ENCODE measurements around the gene QDPR.
"Not testable (repeated sequence)": the region's sequence is repeated elsewhere in the genome, so short reads cannot be mapped to it uniquely, and the experiment has no call there.

The QDPR gene

DNA sequence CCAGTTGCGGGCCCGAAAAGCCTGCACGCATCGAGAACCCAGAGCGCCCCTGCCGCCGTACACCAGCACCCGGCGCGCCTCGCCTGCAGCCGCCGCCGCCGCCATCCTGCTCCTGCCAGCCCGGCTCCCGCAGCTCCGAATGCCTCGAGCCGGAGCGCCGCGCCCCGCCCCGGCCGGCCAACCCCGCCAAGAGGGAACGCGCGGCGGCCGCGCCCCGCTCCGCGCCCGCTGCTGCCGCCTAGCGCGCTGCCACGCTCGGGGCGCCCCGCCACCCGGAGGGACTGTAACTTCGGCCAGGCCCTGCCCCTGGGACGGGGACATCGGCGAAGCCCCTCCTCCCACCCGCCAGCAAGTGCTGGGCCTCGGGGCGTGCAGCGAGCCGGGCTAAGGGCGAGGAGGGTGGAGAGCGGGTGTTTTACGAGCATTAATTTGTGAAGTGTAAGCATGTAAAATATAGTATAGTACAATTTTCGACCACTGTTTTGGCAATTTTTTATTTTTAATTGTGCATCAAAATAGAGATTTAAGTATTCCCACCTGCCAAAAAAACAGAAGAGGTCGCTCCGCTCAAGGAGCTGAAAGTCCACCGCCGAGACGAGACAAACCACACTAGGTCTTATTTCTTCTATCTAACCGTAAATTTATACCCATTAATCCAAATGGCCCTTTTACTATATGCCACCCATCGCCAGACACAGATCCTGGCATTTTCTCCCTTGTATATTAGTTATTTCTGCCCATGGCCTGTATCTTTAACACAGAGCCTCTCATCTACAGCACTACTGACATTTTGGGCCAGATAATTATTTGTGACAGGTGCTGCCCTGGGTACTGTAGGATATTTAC, at the start of gene QDPR:
Gene QDPR (minus strand): TSS at position 141 of the 846 bp plus-strand sequence. CDS start 36 bp downstream, at position 105.
- DNase-seq = peak; percentile 84

- DNase-seq = peak; percentile 15
These were observed 49.5 kb upstream of the QDPR start for GRCh38 chr4:17561195-17561909.

- no peak for DNase-seq
These were observed 48.3 kb upstream of the QDPR start for GRCh38 chr4:17560065-17560673.

- DNase-seq = no peak
These were observed 47.8 kb upstream of the QDPR start for GRCh38 chr4:17559709-17560048.

- no peak for DNase-seq
These were observed 47.2 kb upstream of the QDPR start for GRCh38 chr4:17558941-17559708.

- no peak for DNase-seq
These were observed 46.0 kb upstream of the QDPR start for GRCh38 chr4:17557880-17558279.

GRCh38 chr4:17556498-17556897, 44.6 kb upstream of the QDPR start:
- DNase-seq = no peak

DNA sequence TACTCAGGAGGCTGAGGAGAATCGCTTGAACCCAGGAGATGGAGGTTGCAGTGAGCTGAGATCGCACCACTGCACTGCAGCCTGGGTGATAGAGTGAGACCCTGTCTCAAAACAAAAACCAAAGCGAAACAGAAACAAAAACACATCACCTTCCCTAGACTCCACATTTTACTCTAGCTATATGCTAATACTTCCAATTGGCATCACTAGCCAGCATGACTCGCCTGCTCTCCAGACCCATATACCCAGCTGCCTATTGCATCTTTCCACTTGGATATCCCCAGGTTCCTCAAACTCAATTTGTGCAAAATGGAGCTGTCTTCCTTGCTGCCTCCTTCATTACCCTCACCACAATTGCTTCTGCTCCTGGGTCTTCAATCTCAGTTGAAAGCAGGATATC, 42.7 kb upstream of the QDPR start:
- no peak for DNase-seq

DNA sequence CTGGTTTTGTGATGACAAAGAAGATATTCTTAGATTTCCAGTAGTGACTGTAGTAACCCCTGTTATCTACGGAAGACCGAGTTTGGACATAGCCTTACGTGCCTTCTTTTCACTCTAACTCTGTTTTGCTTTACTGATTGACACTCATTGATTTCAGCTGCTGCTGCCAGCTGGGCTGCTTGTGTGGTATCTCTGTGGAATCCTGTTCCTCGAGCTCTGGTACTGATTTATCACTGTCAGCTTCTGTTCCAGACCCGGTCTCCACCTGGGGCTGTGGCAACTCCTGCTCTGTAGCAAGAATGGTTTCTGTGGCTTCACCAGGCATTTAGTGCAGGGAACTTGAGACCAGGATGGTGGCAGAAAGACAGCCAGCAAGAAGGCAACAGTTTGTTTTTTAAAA, 40.5 kb upstream of the QDPR start:
- DNase-seq = no peak

GRCh38 chr4:17550549-17550948, 38.7 kb upstream of the QDPR start:
- no peak for DNase-seq

DNA sequence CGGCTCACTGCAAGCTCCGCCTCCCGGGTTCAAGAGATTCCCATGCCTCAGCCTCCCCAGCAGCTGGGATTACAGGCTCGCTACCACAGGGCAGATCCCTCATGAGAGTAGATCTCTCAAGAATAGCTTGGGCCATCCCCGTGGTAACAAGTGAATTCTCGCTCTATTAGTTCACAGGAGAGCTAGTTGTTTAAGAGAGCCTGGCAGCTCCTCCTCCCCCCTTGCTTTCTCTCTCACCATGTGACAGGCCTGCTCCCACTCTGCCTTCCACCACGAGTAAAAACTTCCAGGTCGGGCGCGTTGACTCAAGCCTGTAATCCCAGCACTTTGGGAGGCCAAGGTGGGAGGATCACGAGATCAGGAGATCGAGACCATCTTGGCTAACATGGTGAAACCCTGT, 34.8 kb upstream of the QDPR start:
- no peak for DNase-seq

GRCh38 chr4:17546222-17546621, 34.3 kb upstream of the QDPR start:
- no peak for DNase-seq

GRCh38 chr4:17545374-17546140, 33.7 kb upstream of the QDPR start:
- no peak for DNase-seq

DNA sequence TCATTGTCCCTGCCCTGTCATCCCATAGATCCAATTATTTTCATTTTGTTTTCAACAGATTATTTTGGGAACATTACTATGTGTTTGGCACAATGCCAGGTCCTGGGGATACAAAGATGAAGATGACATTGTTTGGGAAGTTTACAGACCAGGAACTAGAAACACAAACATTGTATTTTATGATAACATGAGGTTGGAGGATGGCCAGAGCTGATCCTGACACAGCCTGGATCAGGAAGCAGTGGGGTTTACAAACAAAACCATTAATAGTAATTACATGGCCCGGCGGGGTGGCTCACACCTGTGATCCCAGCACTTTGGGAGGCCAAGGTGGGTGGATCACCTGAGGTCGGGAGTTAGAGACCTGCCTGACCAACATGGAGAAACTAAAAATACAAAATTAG, 32.9 kb upstream of the QDPR start:
- no peak for DNase-seq

DNA sequence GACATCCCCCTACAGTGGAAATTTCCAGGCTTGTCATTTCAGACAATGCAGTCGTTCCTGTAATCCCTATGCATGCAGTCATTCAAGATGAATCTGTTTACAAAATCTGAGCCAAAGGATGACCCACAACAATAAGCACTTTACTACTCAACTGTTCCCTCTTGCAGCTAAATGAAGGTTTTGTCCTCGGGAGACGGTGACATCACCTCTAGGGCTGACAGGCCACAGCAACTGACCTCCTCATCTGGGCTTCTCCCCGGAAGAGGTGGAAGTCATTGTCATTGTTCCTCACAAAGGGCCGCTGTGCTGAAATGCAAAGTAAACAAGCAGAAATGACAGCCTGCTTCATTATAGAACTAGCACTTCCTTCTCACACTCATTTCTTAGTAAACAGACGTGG, 32.3 kb upstream of the QDPR start:
- DNase-seq = no peak

GRCh38 chr4:17537060-17537459, 25.2 kb upstream of the QDPR start:
- DNase-seq = not testable (repeated sequence)

DNA sequence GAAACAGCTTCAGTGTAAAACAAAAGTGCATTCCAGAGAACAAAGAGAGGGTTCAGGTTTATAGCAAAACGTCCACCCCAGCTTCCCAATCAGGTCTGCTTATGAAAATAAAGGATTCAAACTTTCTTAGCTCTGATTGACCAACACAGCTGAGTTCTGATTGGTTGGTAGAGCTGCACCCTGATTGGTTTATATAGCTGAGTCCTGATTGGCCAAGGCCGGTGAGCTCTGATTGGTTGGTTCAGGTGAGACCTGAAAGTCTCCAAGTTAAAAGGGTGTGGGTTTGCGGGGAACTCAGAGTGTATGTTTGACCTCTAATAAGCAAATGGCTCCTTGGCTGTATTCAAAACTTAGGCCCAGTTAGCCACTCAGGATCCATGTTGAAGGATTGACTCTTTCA, 24.0 kb upstream of the QDPR start:
- DNase-seq = no peak

GRCh38 chr4:17535242-17535641, 23.4 kb upstream of the QDPR start:
- DNase-seq = no peak

- DNase-seq = no peak
These were observed 22.8 kb upstream of the QDPR start for GRCh38 chr4:17534705-17535104.

DNA sequence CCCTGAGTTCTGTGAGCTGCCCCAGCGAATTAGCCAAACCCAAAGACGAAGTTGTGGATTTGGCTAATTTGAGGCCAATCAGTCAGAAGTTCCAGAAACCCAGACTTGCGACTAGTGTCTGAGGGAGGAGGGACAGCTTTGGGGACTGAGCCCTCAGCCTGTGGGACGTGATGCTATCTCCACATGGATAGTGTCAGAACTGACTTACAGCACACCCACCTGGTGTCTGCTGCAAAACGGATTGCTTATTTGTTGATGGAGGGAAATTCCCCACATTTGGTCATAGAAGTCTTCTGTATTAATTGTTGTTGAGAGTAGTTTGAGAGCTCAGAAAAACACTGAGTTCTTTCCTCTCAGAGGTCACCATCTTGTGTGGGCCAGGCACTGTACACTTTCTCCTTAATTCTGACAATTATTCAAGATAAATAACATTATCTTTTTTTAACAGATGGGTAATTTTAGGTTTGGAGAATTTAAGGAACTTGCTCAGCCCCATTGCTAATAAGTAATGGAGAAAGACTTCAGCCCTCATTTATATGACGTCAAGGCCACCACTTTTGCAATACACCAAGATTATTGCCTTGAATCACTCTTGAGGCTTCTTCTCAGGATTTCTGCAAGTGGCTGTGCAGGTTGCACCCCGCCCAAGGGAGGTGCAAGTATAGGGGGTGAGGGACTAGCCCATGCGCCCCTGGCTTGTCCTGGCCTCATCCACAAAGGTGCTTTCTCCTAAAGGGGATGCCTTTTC, 19.8 kb upstream of the QDPR start:
- DNase-seq = no peak

GRCh38 chr4:17528551-17529165, 16.8 kb upstream of the QDPR start:
- DNase-seq = no peak
